Measurements from ENCODE around the gene ZBTB16.

The ZBTB16 gene

DNA sequence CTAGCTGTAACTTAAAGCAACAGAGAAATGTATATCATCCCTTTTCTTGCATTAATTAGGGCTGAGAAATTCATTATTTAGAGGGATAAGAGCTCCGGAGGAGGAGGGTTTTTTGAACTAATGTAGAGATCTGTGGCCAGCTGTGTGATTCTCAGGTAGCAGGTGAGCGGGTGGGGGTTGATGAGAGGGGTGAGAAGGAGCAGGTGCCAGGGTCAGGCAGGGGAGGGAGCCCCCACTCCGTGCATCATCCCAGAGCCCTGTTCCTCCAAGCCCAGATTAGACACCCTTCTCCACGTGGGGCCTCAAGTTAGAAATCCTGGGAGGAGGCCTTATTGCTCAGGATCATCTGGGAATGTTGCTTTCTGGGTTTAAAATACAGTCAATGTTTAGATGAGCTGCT is 24.9 kb downstream of the ZBTB16 start:
- ChIA-PET CTCF (no interaction called here), POLR2A (interaction anchor here (0.8 kb wide), 1 partner anchor 58 kb away, joined by 3 read pairs; no protein-coding TSS in a partner anchor)
- DNase-seq (ENCODE audit: extremely low spot score) = no peak
- TF ChIP-seq SUZ12 (IDR thresholded peaks at IDR 0.05) (no peak), FOXM1 (IDR thresholded peaks at IDR 0.05; ENCODE audit: borderline replicate concordance) (no peak), CTBP1 (IDR thresholded peaks at IDR 0.05; ENCODE audit: borderline replicate concordance) (no peak), TARDBP (IDR thresholded peaks at IDR 0.05) (no peak), FOXA1 (IDR thresholded peaks at IDR 0.05) (no peak), FOXK2 (IDR thresholded peaks at IDR 0.05) (no peak), HDGF (IDR thresholded peaks at IDR 0.05; ENCODE audit: borderline replicate concordance) (no peak), LEF1 (IDR thresholded peaks at IDR 0.05; ENCODE audit: borderline replicate concordance) (no peak), SP1 (IDR thresholded peaks at IDR 0.05) (no peak), NFRKB (IDR thresholded peaks at IDR 0.05) (no peak), BHLHE40 (IDR thresholded peaks at IDR 0.05; ENCODE audit: borderline replicate concordance) (no peak), ARNT (IDR thresholded peaks at IDR 0.05) (no peak), L3MBTL2 (conservative IDR thresholded peaks at IDR 0.05) (no peak), ZNF384 (IDR thresholded peaks at IDR 0.05) (no peak), ELF4 (IDR thresholded peaks at IDR 0.05) (no peak)
- TF ChIP-seq, protein P1, sequence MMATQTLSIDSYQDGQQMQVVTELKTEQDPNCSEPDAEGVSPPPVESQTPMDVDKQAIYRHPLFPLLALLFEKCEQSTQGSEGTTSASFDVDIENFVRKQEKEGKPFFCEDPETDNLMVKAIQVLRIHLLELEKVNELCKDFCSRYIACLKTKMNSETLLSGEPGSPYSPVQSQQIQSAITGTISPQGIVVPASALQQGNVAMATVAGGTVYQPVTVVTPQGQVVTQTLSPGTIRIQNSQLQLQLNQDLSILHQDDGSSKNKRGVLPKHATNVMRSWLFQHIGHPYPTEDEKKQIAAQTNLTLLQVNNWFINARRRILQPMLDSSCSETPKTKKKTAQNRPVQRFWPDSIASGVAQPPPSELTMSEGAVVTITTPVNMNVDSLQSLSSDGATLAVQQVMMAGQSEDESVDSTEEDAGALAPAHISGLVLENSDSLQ (IDR thresholded peaks at IDR 0.05) = no peak

DNA sequence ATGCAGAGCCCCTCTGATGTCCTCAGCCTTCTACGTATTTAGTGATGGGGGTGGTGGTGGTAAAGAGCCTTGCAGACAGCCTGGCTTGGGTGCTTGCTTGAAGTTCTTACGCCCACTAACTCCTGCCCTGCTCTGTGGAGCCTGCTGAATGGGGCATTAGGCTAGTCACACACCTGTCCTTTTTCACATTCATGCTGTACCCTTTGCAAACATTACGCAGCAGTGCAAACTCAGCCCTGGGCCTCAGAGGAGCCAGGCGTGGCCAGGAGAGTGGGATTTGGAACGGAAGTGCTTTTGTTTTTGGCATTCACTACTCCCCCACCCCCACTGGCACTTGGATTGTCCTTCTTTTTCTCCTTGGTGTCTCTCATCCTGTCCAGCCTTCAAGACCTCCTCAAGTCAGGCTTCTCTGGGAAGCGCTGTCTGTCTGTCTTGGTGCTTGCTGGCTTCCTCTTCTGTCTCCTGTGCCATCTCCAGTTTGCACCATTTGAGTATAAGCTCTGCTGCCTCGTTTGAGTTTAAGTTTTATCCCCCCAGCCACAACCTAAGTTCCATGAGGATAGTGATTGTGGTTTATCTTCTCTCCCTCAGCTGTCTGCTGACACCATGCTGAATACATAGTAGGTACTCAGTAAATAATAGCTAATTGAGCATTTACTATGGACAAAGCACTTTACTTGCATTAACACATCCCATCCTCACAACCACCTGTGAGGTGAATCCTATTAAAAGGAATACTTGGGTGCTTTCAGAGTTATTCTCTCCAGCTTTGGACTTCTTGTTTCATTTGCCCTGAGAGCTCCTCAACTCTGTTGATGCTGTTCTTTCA is 26.7 kb downstream of the ZBTB16 start:
- TF ChIP-seq HDGF (IDR thresholded peaks at IDR 0.05; ENCODE audit: borderline replicate concordance) (no peak), TARDBP (IDR thresholded peaks at IDR 0.05) (no peak), ARNT (IDR thresholded peaks at IDR 0.05) (no peak), SUZ12 (IDR thresholded peaks at IDR 0.05) (no peak), LEF1 (IDR thresholded peaks at IDR 0.05; ENCODE audit: borderline replicate concordance) (no peak), FOXM1 (IDR thresholded peaks at IDR 0.05; ENCODE audit: borderline replicate concordance) (no peak), ELF4 (IDR thresholded peaks at IDR 0.05) (no peak), ZNF384 (IDR thresholded peaks at IDR 0.05) (no peak), SP1 (IDR thresholded peaks at IDR 0.05) (no peak), L3MBTL2 (conservative IDR thresholded peaks at IDR 0.05) (no peak), BHLHE40 (IDR thresholded peaks at IDR 0.05; ENCODE audit: borderline replicate concordance) (no peak), NFRKB (IDR thresholded peaks at IDR 0.05) (no peak), FOXK2 (IDR thresholded peaks at IDR 0.05) (no peak), CTBP1 (IDR thresholded peaks at IDR 0.05; ENCODE audit: borderline replicate concordance) (no peak), FOXA1 (IDR thresholded peaks at IDR 0.05) (no peak)
- TF ChIP-seq, protein P1 (IDR thresholded peaks at IDR 0.05) = no peak
- ChIA-PET POLR2A (interaction anchor here (0.6 kb wide), 1 partner anchor 51 kb away, joined by 3 read pairs; no protein-coding TSS in a partner anchor), CTCF (no interaction called here)
- no peak for DNase-seq (ENCODE audit: extremely low spot score)

DNA sequence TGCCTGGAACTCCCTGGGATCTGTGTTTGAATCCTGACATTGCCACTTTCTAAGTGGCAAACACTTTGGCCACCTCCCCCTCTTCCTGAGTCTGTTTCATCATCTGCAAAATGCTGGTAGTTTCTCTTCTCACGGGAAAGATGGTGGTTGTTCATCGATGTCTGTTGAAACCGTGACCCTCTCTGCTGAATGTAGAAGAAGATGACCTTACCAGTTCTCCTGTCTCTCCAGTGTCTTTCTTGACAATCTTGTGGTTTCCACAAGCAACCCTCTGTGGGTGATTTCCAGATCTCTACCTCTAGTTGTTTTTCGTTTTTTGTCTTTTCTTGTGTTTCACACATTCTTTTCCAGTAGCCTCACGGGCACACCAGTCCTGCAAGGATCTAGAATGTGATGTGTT is 27.5 kb downstream of the ZBTB16 start:
- TF ChIP-seq ELF4 (IDR thresholded peaks at IDR 0.05) (no peak), BHLHE40 (IDR thresholded peaks at IDR 0.05; ENCODE audit: borderline replicate concordance) (no peak), SUZ12 (IDR thresholded peaks at IDR 0.05) (no peak)
- TF ChIP-seq, protein P1 (IDR thresholded peaks at IDR 0.05) = no peak
- no peak for DNase-seq (ENCODE audit: extremely low spot score)
- ChIA-PET POLR2A (no interaction called here), CTCF (no interaction called here)

DNA sequence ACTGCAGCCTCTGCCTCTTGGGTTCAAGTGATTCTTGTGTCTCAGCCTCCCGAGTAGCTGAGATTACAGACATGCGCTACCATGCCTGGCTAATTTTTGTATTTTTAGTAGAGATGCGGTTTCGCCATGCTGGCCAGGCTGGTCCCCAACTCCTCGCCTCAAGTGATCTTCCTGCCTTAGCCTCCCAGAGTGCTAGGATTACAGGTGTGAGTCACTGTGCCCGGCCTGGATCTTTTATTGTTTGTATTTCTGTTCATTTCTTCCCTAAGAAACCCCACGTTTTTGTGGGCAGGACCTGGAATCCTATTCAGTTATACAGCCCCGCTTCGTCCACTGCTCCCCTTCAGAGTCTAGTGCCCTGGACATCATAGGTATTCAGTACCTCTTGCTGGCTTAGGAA is 28.7 kb downstream of the ZBTB16 start:
- POLR2A ChIA-PET = no interaction called here

DNA sequence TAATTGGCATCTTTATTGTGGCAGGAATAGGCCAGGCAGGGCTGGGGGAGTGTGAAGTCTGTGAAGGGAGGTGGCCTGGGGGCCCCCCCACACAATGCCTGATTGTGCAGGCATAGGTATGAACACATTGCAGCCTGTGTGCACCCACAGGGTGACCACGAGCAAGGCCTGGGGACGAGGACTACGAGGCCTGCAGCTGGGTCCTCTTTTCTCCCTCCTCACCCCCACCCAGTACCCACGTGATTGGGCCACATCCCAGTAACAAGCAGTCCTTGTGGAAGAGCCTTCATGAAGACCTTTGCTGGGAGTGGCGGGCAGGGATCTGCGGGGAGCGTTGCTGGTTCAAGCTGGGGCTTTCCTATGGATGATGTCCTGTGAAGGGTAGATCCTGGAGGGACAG is 29.3 kb downstream of the ZBTB16 start:
- TF ChIP-seq FOXK2 (IDR thresholded peaks at IDR 0.05) (no peak), FOXA1 (IDR thresholded peaks at IDR 0.05) (no peak), ZNF384 (IDR thresholded peaks at IDR 0.05) (no peak), CTBP1 (IDR thresholded peaks at IDR 0.05; ENCODE audit: borderline replicate concordance) (no peak), LEF1 (IDR thresholded peaks at IDR 0.05; ENCODE audit: borderline replicate concordance) (no peak), NFRKB (IDR thresholded peaks at IDR 0.05) (no peak), BHLHE40 (IDR thresholded peaks at IDR 0.05; ENCODE audit: borderline replicate concordance) (no peak), HDGF (IDR thresholded peaks at IDR 0.05; ENCODE audit: borderline replicate concordance) (no peak), TARDBP (IDR thresholded peaks at IDR 0.05) (no peak), ARNT (IDR thresholded peaks at IDR 0.05) (no peak)
- TF ChIP-seq, protein P1 (IDR thresholded peaks at IDR 0.05) = no peak
- CTCF ChIA-PET = no interaction called here
- no peak for DNase-seq (ENCODE audit: extremely low spot score)
- POLR2A ChIA-PET = interaction anchor here (0.6 kb wide), 1 partner anchor 228 kb away, joined by 3 read pairs; no protein-coding TSS in a partner anchor

More for the DNA sequence above, 28.7 kb downstream of the ZBTB16 start:
- DNase-seq (ENCODE audit: extremely low spot score) = no peak
- CTCF ChIA-PET = no interaction called here
- no peak for TF ChIP-seq SUZ12 (IDR thresholded peaks at IDR 0.05)
- TF ChIP-seq LEF1 (IDR thresholded peaks at IDR 0.05; ENCODE audit: borderline replicate concordance) = no peak
- TF ChIP-seq BHLHE40 (IDR thresholded peaks at IDR 0.05; ENCODE audit: borderline replicate concordance) = no peak
- TF ChIP-seq FOXK2 (IDR thresholded peaks at IDR 0.05) = no peak
- TF ChIP-seq NFRKB (IDR thresholded peaks at IDR 0.05) = no peak
- TF ChIP-seq SP1 (IDR thresholded peaks at IDR 0.05) = no peak
- no peak for TF ChIP-seq ARNT (IDR thresholded peaks at IDR 0.05)
- no peak for TF ChIP-seq FOXA1 (IDR thresholded peaks at IDR 0.05)
- no peak for TF ChIP-seq FOXM1 (IDR thresholded peaks at IDR 0.05; ENCODE audit: borderline replicate concordance)
- TF ChIP-seq, protein P1 (IDR thresholded peaks at IDR 0.05) = no peak
- no peak for TF ChIP-seq ELF4 (IDR thresholded peaks at IDR 0.05)
- TF ChIP-seq HDGF (IDR thresholded peaks at IDR 0.05; ENCODE audit: borderline replicate concordance) = no peak
- no peak for TF ChIP-seq L3MBTL2 (conservative IDR thresholded peaks at IDR 0.05)
- TF ChIP-seq ZNF384 (IDR thresholded peaks at IDR 0.05) = no peak
- no peak for TF ChIP-seq TARDBP (IDR thresholded peaks at IDR 0.05)
- TF ChIP-seq CTBP1 (IDR thresholded peaks at IDR 0.05; ENCODE audit: borderline replicate concordance) = no peak

All from HEK293T (cell line).